ENCODE results near the gene STRIP1.

GRCh38 chr1:110055493-110056284 lies 21.3 kb downstream of the STRIP1 start:
- no peak for TF ChIP-seq CTCF (conservative IDR thresholded peaks at IDR 0.05 in 1 of 2, IDR thresholded peaks at IDR 0.05 in 1 of 2; ENCODE audit: extremely low read depth in 1 of 2, insufficient read depth in 1 of 2, low read depth in 1 of 2, low read length in 2 of 2)
- no peak for TF ChIP-seq EZH2 (IDR thresholded peaks at IDR 0.05; ENCODE audit: borderline replicate concordance, low read length)
